ENCODE results near the gene CAST.

The CAST gene

DNA sequence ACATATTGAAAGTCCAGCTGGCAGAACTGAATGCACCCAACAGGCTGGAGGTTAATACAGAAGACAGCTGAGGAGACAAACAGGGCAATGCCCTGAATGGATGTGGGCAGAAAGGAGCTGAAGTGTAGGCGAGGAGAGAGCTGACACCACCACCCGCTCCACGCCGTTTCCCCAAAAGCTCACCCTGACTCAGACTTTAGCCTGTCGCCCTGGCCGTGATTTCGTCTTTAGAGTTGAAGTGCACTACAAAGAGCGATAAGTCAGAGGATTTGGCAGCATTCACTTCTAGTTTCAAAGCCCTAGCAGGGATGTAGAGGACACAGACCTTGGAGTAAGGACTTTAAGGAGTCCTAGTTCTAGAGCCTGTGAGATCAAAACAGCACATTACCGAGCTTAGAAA is 147.7 kb downstream of the CAST start:
- H3K9me3 ChIP-seq = no peaks in the 10 kb centered on the region
- no peaks in the 10 kb centered on the region for H3K27me3 ChIP-seq
- H3K4me1 ChIP-seq = peaks cover 15% of the 10 kb centered on the region
- TF ChIP-seq, protein P1, sequence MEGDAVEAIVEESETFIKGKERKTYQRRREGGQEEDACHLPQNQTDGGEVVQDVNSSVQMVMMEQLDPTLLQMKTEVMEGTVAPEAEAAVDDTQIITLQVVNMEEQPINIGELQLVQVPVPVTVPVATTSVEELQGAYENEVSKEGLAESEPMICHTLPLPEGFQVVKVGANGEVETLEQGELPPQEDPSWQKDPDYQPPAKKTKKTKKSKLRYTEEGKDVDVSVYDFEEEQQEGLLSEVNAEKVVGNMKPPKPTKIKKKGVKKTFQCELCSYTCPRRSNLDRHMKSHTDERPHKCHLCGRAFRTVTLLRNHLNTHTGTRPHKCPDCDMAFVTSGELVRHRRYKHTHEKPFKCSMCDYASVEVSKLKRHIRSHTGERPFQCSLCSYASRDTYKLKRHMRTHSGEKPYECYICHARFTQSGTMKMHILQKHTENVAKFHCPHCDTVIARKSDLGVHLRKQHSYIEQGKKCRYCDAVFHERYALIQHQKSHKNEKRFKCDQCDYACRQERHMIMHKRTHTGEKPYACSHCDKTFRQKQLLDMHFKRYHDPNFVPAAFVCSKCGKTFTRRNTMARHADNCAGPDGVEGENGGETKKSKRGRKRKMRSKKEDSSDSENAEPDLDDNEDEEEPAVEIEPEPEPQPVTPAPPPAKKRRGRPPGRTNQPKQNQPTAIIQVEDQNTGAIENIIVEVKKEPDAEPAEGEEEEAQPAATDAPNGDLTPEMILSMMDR (IDR thresholded peaks at IDR 0.05; ENCODE audit: low read depth, low read length) = no peak
- no peak overlapping the region for H3K4me3 ChIP-seq (ENCODE audit: low read depth, low read length)
- no peaks in the 10 kb centered on the region for H3K36me3 ChIP-seq
- no peak for DNase-seq

DNA sequence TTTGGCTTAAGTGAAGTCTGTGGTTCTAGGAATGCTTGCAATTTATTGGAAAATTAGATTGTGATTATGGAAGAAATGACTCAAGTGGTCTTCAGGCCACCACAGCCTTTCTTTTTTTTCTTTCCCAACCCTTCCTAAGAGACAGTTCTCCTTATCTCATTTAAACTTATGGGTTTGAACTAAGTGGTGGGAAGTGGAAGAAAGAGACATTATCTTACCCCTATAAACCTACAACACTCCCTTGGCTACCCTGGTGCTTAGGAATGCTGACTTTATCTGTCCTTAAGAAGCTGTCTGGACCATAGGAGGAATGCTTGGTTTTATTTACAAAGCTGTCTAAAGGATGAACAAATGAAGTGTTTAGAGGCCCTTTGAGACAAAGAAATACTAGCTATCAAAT is 150.7 kb downstream of the CAST start:
- no peaks in the 10 kb centered on the region for H3K36me3 ChIP-seq
- H3K9me3 ChIP-seq = no peaks in the 10 kb centered on the region
- H3K27me3 ChIP-seq = no peaks in the 10 kb centered on the region
- H3K4me3 ChIP-seq (ENCODE audit: low read depth, low read length) = no peak overlapping the region
- peaks cover 15% of the 10 kb centered on the region for H3K4me1 ChIP-seq
- TF ChIP-seq, protein P1 (IDR thresholded peaks at IDR 0.05; ENCODE audit: low read depth, low read length) = no peak
- no peak for DNase-seq

DNA sequence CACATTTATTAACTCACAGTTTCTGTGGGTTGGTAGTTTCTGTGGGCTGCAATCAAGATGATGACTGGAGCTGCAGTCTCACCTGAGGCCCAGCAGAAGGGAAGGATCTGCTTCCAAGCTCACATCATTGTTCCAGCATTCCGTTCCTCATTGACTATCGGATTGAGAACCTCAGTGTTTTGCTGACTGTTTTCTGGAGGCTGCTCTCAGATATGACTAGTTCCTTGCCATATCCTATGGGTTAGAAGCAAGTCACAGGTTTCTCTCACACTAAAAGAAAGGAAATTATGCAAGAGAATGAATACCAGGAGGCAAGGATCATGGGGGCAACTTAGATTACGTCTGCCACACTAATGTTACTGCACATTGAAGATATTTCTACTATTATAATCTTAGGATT is 151.9 kb downstream of the CAST start:
- Histone ChIP-seq H3K27me3 (no peaks in the 10 kb centered on the region), H3K9me3 (no peaks in the 10 kb centered on the region), H3K4me1 (peaks cover 12% of the 10 kb centered on the region; the same call in 1 of the 2 replicates), H3K4me3 (ENCODE audit: low read depth, low read length) (no peak overlapping the region), H3K36me3 (no peaks in the 10 kb centered on the region)
- TF ChIP-seq, protein P1 (IDR thresholded peaks at IDR 0.05; ENCODE audit: low read depth, low read length) = no peak
- no peak for DNase-seq

DNA sequence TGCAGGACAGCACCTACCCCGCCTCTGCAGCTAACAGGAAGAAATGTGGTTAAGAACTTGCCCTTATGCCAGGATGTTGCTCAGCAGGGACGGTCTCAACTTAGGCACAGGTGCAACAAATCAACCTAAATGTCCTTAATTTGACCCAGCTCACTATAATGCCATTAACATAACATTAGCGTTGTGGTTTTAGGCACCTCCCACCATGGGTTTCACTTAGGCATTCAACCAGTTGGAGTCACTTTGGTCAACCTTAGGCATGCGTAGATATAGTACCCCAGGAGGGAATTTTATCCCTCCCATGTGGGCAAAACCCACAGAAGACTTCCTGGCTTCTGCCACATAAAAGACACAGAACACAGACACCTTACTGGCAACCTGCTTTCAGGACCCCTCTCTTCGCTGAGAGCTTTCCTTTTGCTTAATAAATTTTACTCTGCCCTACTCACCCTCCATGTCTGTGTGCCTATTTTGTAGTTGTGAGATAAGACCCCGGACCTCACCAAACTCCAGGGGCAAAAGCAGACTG is 154.3 kb downstream of the CAST start:
- TF ChIP-seq, protein P1 (IDR thresholded peaks at IDR 0.05; ENCODE audit: low read depth, low read length) = no peak
- DNase-seq = no peak
- no peaks in the 10 kb centered on the region for H3K27me3 ChIP-seq
- H3K4me3 ChIP-seq (ENCODE audit: low read depth, low read length) = no peak overlapping the region
- H3K9me3 ChIP-seq = no peaks in the 10 kb centered on the region
- no peaks in the 10 kb centered on the region for H3K4me1 ChIP-seq
- H3K36me3 ChIP-seq = no peaks in the 10 kb centered on the region

DNA sequence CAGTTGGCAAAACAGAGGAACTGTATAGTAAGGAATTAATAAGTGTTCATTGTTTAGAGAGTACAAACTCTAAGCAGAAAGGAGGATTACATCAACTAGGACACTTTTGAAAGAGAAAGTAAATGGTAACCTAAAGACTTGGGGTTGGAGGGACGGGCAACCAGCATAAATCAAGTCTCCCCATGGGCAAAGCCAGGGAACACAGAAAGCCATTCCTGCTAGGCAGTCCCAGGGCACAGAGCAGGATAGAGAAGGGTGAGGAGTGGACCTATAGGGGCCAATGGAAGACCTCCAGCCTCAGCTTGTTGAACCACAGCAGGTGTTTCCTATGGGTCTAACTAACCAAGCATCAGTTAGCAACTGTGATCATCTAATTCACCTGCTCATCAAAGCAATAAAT is 154.8 kb downstream of the CAST start:
- Histone ChIP-seq H3K4me3 (ENCODE audit: low read depth, low read length) (no peak overlapping the region), H3K27me3 (no peaks in the 10 kb centered on the region), H3K9me3 (no peaks in the 10 kb centered on the region), H3K36me3 (no peaks in the 10 kb centered on the region), H3K4me1 (no peaks in the 10 kb centered on the region)
- no peak for DNase-seq
- TF ChIP-seq, protein P1 (IDR thresholded peaks at IDR 0.05; ENCODE audit: low read depth, low read length) = no peak

DNA sequence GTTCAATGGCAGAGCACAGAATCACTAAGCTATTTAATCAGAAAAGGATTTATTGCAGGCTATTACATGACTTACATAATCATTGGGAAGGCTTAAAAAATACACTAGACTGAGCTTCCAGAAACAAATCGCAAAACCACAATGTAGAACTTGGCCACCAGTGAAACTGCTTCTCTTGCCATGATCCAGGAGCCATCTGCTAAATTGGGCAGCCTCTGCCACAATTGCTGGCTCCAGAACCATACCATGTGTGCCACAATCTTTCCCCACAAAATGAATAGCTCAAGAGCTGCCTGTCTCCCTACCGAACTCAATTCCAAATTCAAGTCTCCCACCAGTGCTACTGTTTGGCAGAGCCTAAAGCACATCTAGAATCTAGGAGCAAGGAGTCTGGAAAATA is 155.3 kb downstream of the CAST start:
- TF ChIP-seq, protein P1 (IDR thresholded peaks at IDR 0.05; ENCODE audit: low read depth, low read length) = no peak
- no peaks in the 10 kb centered on the region for H3K4me1 ChIP-seq
- H3K4me3 ChIP-seq (ENCODE audit: low read depth, low read length) = no peak overlapping the region
- DNase-seq = no peak
- no peaks in the 10 kb centered on the region for H3K27me3 ChIP-seq
- no peaks in the 10 kb centered on the region for H3K36me3 ChIP-seq
- no peaks in the 10 kb centered on the region for H3K9me3 ChIP-seq

All from BE2C (cell line).